Osteoblast (primary cell): ENCODE results near the gene DNAJB5. TPM values are rescaled to one million over a fixed set of nuclear protein-coding genes. Genes with fewer than 3 reads are reported as not detected.

Experiments
- DNase-seq: peaks from one replicate; pipeline ENCODE4 v3.0.0; 2011; ENCODE audit warnings: low spot score, mixed read lengths; ENCODE audit not compliant: insufficient read length; ENCODE audit errors: missing footprints
- H2AFZ ChIP-seq: 2 replicates; pipeline ENCODE4 v1.6.0; 2011; ENCODE audit warnings: mild to moderate bottlenecking, low read length
- H3K27ac ChIP-seq: 2 replicates; pipeline ENCODE4 v1.5.1; 2011; ENCODE audit warnings: mild to moderate bottlenecking, low read depth, low read length, moderate library complexity
- H3K27me3 ChIP-seq: 2 replicates; pipeline ENCODE4 v1.6.0; 2012; ENCODE audit warnings: mild to moderate bottlenecking, control low read depth, inconsistent platforms, low read length, moderate library complexity; ENCODE audit not compliant: insufficient read depth
- H3K36me3 ChIP-seq: 2 replicates; pipeline ENCODE4 v1.5.1; 2011; ENCODE audit warnings: mild to moderate bottlenecking, low read length, control low read depth, moderate library complexity; ENCODE audit not compliant: insufficient read depth
- H3K4me1 ChIP-seq: 2 replicates; pipeline ENCODE4 v1.5.1; 2011; ENCODE audit warnings: mild to moderate bottlenecking, low read length, control low read depth, moderate library complexity; ENCODE audit not compliant: insufficient read depth
- H3K4me2 ChIP-seq: 2 replicates; pipeline ENCODE4 v1.6.0; 2011; ENCODE audit warnings: mild to moderate bottlenecking, low read length; ENCODE audit not compliant: insufficient read depth
- H3K4me3 ChIP-seq: fragments of 200-600 bp; sonication (generic); 3 replicates; pipeline ENCODE4 v1.5.1; 2012; ENCODE audit warnings: mild to moderate bottlenecking, low read length, inconsistent platforms; ENCODE audit not compliant: insufficient read depth
- H3K79me2 ChIP-seq: 2 replicates; pipeline ENCODE4 v1.6.0; 2012; ENCODE audit warnings: mild to moderate bottlenecking, low read length, control low read depth, inconsistent platforms; ENCODE audit not compliant: insufficient read depth
- H3K9me3 ChIP-seq: 2 replicates; pipeline ENCODE4 v1.5.1; 2011; ENCODE audit warnings: low read depth, low read length, control low read depth
- H4K20me1 ChIP-seq: 2 replicates; pipeline ENCODE4 v1.6.0; 2012; ENCODE audit warnings: mild to moderate bottlenecking, low read length, control low read depth; ENCODE audit not compliant: insufficient read depth
- total RNA-seq: library from RNA; depleted of rRNA; stranded (reverse); fragments of >200 nt; gene quantifications from 2 replicates; pipeline ENCODE4 v1.2.3, GENCODE V29; 2012
- TF ChIP-seq, protein P1 (sequence below): IDR thresholded peaks from 2 replicates; pipeline ENCODE4 v1.5.1; 2011; ENCODE audit warnings: mild to moderate bottlenecking, low read depth, low read length, moderate library complexity; ENCODE audit errors: extremely low read depth

The DNAJB5 gene
- total RNA-seq, 1 donor, result 12.7 TPM

DNA sequence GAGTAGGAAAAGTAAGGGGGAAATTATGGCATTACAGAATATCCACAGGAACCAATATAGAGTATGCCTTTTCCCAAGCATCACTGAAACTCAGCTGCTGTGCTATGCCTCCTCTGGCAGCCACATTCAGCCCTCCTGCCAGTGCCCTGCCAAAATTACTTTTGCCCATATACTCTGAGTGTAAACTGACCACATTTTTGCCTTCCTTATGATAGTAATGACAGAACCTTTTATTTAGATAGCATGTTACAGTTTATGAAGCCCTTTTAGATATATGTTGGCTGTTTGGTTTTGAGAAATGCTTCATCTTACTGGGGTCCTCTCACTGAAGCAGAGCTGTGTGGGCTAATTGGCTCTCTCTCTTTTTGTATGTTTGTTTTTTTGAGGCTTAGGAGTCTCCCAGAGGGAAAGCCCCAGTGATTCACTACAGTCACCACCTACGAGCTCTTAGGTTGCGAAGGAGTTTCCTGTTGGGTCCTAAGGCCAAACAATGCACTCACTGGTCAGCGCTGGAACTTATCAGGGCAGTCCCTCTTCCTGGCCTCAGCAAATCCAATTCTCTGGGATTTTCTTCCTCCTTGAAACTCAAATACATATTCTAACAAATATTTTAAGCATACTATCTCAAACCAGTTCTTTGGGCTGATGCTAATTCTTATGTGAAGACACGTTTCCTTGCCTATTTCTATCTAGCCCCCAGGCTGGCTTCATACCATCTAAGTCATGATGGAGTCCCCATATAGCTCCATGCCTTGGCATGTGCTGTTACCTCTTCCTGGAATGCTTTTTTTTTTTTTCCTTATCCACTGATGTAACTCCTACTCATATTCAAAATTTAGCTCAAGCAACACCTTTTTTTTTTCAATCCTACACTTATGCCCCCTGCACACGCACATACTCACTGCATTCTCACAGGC lies 27.7 kb upstream of the DNAJB5 start:
- H3K36me3 ChIP-seq, result no peaks in the 10 kb centered on the region
- H3K4me2 ChIP-seq, result no peak overlapping the region
- peaks cover 81% of the 10 kb centered on the region for H3K27me3 ChIP-seq
- no peaks in the 10 kb centered on the region for H3K79me2 ChIP-seq
- no peak overlapping the region for H3K4me3 ChIP-seq
- no peaks in the 10 kb centered on the region for H4K20me1 ChIP-seq
- DNase-seq, result no peak
- no peak overlapping the region for H3K27ac ChIP-seq
- H3K9me3 ChIP-seq, result no peaks in the 10 kb centered on the region
- TF ChIP-seq, protein P1, sequence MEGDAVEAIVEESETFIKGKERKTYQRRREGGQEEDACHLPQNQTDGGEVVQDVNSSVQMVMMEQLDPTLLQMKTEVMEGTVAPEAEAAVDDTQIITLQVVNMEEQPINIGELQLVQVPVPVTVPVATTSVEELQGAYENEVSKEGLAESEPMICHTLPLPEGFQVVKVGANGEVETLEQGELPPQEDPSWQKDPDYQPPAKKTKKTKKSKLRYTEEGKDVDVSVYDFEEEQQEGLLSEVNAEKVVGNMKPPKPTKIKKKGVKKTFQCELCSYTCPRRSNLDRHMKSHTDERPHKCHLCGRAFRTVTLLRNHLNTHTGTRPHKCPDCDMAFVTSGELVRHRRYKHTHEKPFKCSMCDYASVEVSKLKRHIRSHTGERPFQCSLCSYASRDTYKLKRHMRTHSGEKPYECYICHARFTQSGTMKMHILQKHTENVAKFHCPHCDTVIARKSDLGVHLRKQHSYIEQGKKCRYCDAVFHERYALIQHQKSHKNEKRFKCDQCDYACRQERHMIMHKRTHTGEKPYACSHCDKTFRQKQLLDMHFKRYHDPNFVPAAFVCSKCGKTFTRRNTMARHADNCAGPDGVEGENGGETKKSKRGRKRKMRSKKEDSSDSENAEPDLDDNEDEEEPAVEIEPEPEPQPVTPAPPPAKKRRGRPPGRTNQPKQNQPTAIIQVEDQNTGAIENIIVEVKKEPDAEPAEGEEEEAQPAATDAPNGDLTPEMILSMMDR, result no peak
- no peak overlapping the region for H2AFZ ChIP-seq
- H3K4me1 ChIP-seq, result peaks cover 6% of the 10 kb centered on the region

DNA sequence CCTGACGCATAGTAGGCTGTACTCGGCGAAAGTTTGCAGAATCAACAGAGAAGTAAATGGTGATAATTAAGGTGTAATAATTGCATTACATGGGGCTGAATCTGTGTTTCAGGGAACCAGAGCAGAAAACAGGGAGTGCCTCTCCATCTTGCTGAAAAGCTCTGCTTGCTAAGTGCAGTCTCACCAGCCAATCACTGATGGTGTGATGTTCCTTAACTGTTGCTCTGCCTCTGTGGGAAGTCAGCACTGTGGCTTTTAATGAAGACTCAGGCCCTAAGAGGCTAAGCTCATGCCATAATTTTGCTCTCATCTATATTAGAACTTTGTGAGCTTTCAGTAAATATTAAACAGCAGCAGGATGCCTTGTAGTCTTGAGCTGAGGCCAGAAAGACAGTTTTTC lies 27.0 kb upstream of the DNAJB5 start:
- Histone ChIP-seq H3K4me2 (no peak overlapping the region), H3K4me1 (peaks cover 6% of the 10 kb centered on the region), H3K36me3 (no peaks in the 10 kb centered on the region), H4K20me1 (no peaks in the 10 kb centered on the region), H2AFZ (no peak overlapping the region), H3K27me3 (peaks cover 76% of the 10 kb centered on the region), H3K27ac (no peak overlapping the region), H3K79me2 (no peaks in the 10 kb centered on the region), H3K9me3 (no peaks in the 10 kb centered on the region), H3K4me3 (no peak overlapping the region)
- DNase-seq, result no peak
- TF ChIP-seq, protein P1, result no peak

DNA sequence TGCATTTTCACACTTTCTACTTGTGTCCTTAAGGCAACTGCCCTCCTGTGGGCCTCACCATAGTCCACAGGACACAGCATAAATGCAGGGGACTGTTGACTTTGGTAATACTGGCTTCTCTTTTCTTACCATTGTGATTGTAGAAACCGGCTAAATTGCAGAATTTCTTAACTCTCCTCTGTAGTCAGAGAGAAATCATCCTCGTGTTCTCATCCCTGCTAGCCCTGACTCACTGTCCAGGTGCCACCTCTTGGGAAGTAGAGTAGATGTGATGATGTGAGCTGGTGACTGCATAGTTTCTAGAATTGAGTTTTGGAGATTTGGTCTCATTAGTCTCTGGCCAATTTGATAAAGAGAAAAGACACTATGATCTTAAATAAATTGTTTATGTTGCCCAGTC lies 26.0 kb upstream of the DNAJB5 start:
- H2AFZ ChIP-seq, result no peak overlapping the region
- H3K79me2 ChIP-seq, result no peaks in the 10 kb centered on the region
- no peak overlapping the region for H3K4me3 ChIP-seq
- no peak for DNase-seq
- TF ChIP-seq, protein P1, result no peak
- peaks cover 79% of the 10 kb centered on the region for H3K27me3 ChIP-seq
- peaks cover 6% of the 10 kb centered on the region for H3K4me1 ChIP-seq
- no peaks in the 10 kb centered on the region for H3K36me3 ChIP-seq
- H4K20me1 ChIP-seq, result no peaks in the 10 kb centered on the region
- H3K9me3 ChIP-seq, result no peaks in the 10 kb centered on the region
- H3K4me2 ChIP-seq, result no peak overlapping the region
- H3K27ac ChIP-seq, result no peak overlapping the region

DNA sequence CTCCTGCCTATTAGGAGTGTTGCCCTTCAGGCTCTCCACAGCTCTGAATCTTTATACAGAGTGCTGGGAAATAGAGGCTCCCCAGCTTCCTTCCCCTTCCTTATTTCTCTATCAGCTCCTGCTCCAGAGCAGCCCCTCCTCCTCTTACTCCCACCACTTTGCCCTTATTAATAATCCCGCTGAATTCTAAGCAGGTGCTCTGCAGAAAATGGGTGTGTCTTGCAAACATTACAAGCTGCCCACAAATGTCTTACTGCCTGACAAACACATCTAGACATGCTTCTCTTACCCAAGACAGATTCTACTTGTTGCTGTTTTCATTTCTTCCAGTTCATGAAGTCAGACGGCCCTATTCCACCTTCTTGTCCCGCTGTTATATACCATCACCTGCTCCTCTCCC lies 25.1 kb upstream of the DNAJB5 start:
- Histone ChIP-seq H3K4me3 (no peak overlapping the region), H3K4me2 (no peak overlapping the region), H3K27me3 (peaks cover 76% of the 10 kb centered on the region), H3K9me3 (no peaks in the 10 kb centered on the region), H3K36me3 (no peaks in the 10 kb centered on the region), H3K4me1 (peaks cover 6% of the 10 kb centered on the region), H2AFZ (no peak overlapping the region), H4K20me1 (no peaks in the 10 kb centered on the region), H3K27ac (no peak overlapping the region), H3K79me2 (no peaks in the 10 kb centered on the region)
- TF ChIP-seq, protein P1, result no peak
- no peak for DNase-seq
